ENCODE data around the gene MED13.

DNA sequence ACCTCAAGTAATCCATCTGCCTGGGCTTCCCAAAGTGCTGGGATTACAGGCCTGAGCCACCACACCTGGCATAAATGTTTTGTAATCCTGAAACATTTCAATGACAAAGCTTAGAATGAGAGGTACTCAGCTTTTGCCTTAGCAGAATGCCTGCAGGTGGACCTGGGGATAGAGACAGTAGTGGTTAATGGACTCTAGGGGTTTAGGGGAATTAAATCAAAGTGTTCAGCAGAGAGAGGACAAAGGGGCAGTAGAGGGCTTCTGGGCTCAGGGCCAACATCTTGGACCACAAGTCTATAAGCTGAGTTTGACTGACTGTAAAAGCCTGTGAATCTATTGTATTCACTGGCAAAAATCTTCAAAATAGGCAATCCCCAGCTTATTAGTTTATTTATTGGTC, 36.0 kb upstream of the MED13 start:
- TF ChIP-seq PAX5 (IDR thresholded peaks at IDR 0.05; ENCODE audit: insufficient read depth, low read length, severe bottlenecking) (no peak), POLR2A (IDR thresholded peaks at IDR 0.05; ENCODE audit: low read depth, low read length) (no peak), POLR2AphosphoS5 (IDR thresholded peaks at IDR 0.05; ENCODE audit: low read depth, low read length) (no peak)
